Activated naive CD8-positive, alpha-beta T cell treated with anti-CD3 and anti-CD28 coated beads for 36 hours (primary cell): ENCODE results near the gene ZNF764. TPM values are rescaled to one million over a fixed set of nuclear protein-coding genes. Genes with fewer than 3 reads are reported as not detected.
"Not testable (repeated sequence)": the region's sequence is repeated elsewhere in the genome, so short reads cannot be mapped to it uniquely, and the experiment has no call there.

Experiments used
- DNase-seq: peaks from one replicate; pipeline ENCODE4 v3.0.0; 2021
- H3K27ac Mint-ChIP-seq: one replicate; pipeline ENCODE4 v1.8.0; 2022; ENCODE audit warnings: mild to moderate bottlenecking, moderate library complexity, mixed read lengths
- H3K27me3 Mint-ChIP-seq: one replicate; pipeline ENCODE4 v1.8.0; 2022; ENCODE audit warnings: mild to moderate bottlenecking, mixed read lengths
- H3K36me3 Mint-ChIP-seq: one replicate; pipeline ENCODE4 v1.8.0; 2021; ENCODE audit warnings: mild to moderate bottlenecking, mixed read lengths
- H3K4me1 Mint-ChIP-seq: one replicate; pipeline ENCODE4 v1.8.0; 2021; ENCODE audit warnings: mixed read lengths
- H3K4me3 Mint-ChIP-seq: one replicate; pipeline ENCODE4 v1.8.0; 2022; ENCODE audit warnings: mild to moderate bottlenecking, moderate library complexity, mixed read lengths
- H3K9me3 Mint-ChIP-seq: one replicate; pipeline ENCODE4 v1.8.0; 2022; ENCODE audit warnings: mixed read lengths
- total RNA-seq, 2 experiments: library from RNA; stranded (reverse); gene quantifications; one replicate each; pipeline ENCODE4 v1.2.3, GENCODE V29; 2021

ZNF764 gene
- total RNA-seq, 2 experiments from 2014 or later = 11.9 to 12.1 TPM

- H3K36me3 Mint-ChIP-seq = peaks cover 8% of the 10 kb centered on the region
- H3K27me3 Mint-ChIP-seq = no peaks in the 10 kb centered on the region
- no peak overlapping the region for H3K4me3 Mint-ChIP-seq
- peak overlapping the region; percentile 42 for H3K27ac Mint-ChIP-seq
- peaks cover 28% of the 10 kb centered on the region for H3K4me1 Mint-ChIP-seq
- DNase-seq = no peak
- H3K9me3 Mint-ChIP-seq = no peaks in the 10 kb centered on the region
Measured at GRCh38 chr16:30530163-30531037, 27.8 kb downstream of the ZNF764 start.

GRCh38 chr16:30528799-30529457 lies 29.2 kb downstream of the ZNF764 start:
- no peak for DNase-seq
- Mint-ChIP-seq H3K36me3 (peaks cover 5% of the 10 kb centered on the region), H3K27ac (no peak overlapping the region), H3K27me3 (no peaks in the 10 kb centered on the region), H3K4me3 (no peak overlapping the region), H3K4me1 (peaks cover 28% of the 10 kb centered on the region), H3K9me3 (no peaks in the 10 kb centered on the region)

- H3K27me3 Mint-ChIP-seq = no peaks in the 10 kb centered on the region
- H3K4me1 Mint-ChIP-seq = peaks cover 23% of the 10 kb centered on the region
- peaks cover 2% of the 10 kb centered on the region for H3K36me3 Mint-ChIP-seq
- no peak for DNase-seq
- peak overlapping the region; percentile 78 for H3K27ac Mint-ChIP-seq
- peak overlapping the region; percentile 79 for H3K4me3 Mint-ChIP-seq
- H3K9me3 Mint-ChIP-seq = no peaks in the 10 kb centered on the region
Measured at GRCh38 chr16:30527635-30528178, 30.5 kb downstream of the ZNF764 start.

- peak overlapping the region; percentile 78 for H3K27ac Mint-ChIP-seq
- no peaks in the 10 kb centered on the region for H3K9me3 Mint-ChIP-seq
- peak overlapping the region; percentile 79 for H3K4me3 Mint-ChIP-seq
- peak; percentile 98 for DNase-seq
- H3K27me3 Mint-ChIP-seq = no peaks in the 10 kb centered on the region
- peaks cover 23% of the 10 kb centered on the region for H3K4me1 Mint-ChIP-seq
- peaks cover 6% of the 10 kb centered on the region for H3K36me3 Mint-ChIP-seq
Measured at GRCh38 chr16:30526823-30527634, 31.1 kb downstream of the ZNF764 start.

- H3K27me3 Mint-ChIP-seq = no peaks in the 10 kb centered on the region
- peak; percentile 43 for DNase-seq
Measured at GRCh38 chr16:30526137-30526822, 31.9 kb downstream of the ZNF764 start, which contains the start of gene ZNF768. ZNF768 (minus strand) TSS chr16:30526566; CDS start chr16:30526413, 153 bp downstream.

GRCh38 chr16:30525844-30526136 lies 32.4 kb downstream of the ZNF764 start:
- Mint-ChIP-seq H3K27ac (peak overlapping the region; percentile 42), H3K9me3 (no peaks in the 10 kb centered on the region), H3K36me3 (peaks cover 6% of the 10 kb centered on the region), H3K4me1 (peaks cover 21% of the 10 kb centered on the region), H3K4me3 (peak overlapping the region; percentile 83), H3K27me3 (no peaks in the 10 kb centered on the region)
- DNase-seq = no peak

More at GRCh38 chr16:30526137-30526822, 31.9 kb downstream of the ZNF764 start, which contains the start of gene ZNF768:
- Mint-ChIP-seq H3K4me1 (peaks cover 22% of the 10 kb centered on the region), H3K27ac (peak within 1 kb of the TSS; percentile 78), H3K9me3 (no peaks in the 10 kb centered on the region), H3K36me3 (peaks cover 6% of the 10 kb centered on the region), H3K4me3 (peak within 1 kb of the TSS; percentile 83)

- peak overlapping the region; percentile 22 for H3K4me3 Mint-ChIP-seq
Measured at GRCh38 chr16:30524575-30525568, 33.3 kb downstream of the ZNF764 start.

GRCh38 chr16:30523768-30524574 lies 34.2 kb downstream of the ZNF764 start:
- no peak for DNase-seq
- Mint-ChIP-seq H3K36me3 (peaks cover 21% of the 10 kb centered on the region), H3K9me3 (no peaks in the 10 kb centered on the region), H3K27ac (no peak overlapping the region), H3K27me3 (no peaks in the 10 kb centered on the region), H3K4me3 (no peak overlapping the region), H3K4me1 (peaks cover 12% of the 10 kb centered on the region)

More at GRCh38 chr16:30524575-30525568, 33.3 kb downstream of the ZNF764 start:
- no peak overlapping the region for H3K27ac Mint-ChIP-seq
- H3K4me1 Mint-ChIP-seq = peaks cover 14% of the 10 kb centered on the region
- H3K36me3 Mint-ChIP-seq = peaks cover 12% of the 10 kb centered on the region
- no peaks in the 10 kb centered on the region for H3K9me3 Mint-ChIP-seq
- no peak for DNase-seq
- no peaks in the 10 kb centered on the region for H3K27me3 Mint-ChIP-seq

GRCh38 chr16:30522702-30523463 lies 35.3 kb downstream of the ZNF764 start:
- H3K27me3 Mint-ChIP-seq, H3K4me3 Mint-ChIP-seq, DNase-seq, H3K9me3 Mint-ChIP-seq: not testable (repeated sequence)
- peaks cover 31% of the 10 kb centered on the region for H3K36me3 Mint-ChIP-seq
- peak overlapping the region; percentile 51 for H3K27ac Mint-ChIP-seq
- peaks cover 12% of the 10 kb centered on the region for H3K4me1 Mint-ChIP-seq

GRCh38 chr16:30521873-30522641 lies 36.1 kb downstream of the ZNF764 start:
- Mint-ChIP-seq H3K4me1 (peaks cover 12% of the 10 kb centered on the region), H3K4me3 (no peak overlapping the region), H3K27ac (peak overlapping the region; percentile 35), H3K27me3 (no peaks in the 10 kb centered on the region), H3K9me3 (no peaks in the 10 kb centered on the region), H3K36me3 (peaks cover 38% of the 10 kb centered on the region)
- DNase-seq = no peak

- H3K4me1 Mint-ChIP-seq = peaks cover 12% of the 10 kb centered on the region
- H3K4me3 Mint-ChIP-seq = no peak overlapping the region
- H3K27me3 Mint-ChIP-seq = no peaks in the 10 kb centered on the region
- peaks cover 40% of the 10 kb centered on the region for H3K36me3 Mint-ChIP-seq
- H3K27ac Mint-ChIP-seq = peak overlapping the region; percentile 35
- H3K9me3 Mint-ChIP-seq = no peaks in the 10 kb centered on the region
- no peak for DNase-seq
Measured at GRCh38 chr16:30521476-30521872, 36.7 kb downstream of the ZNF764 start.
